ENCODE measurements around the gene CTNS. TPM values are rescaled to one million over a fixed set of nuclear protein-coding genes. Genes with fewer than 3 reads are reported as not detected.
A peak's percentile ranks its signal among the peaks of the same experiment; 100 is the strongest.

CTNS gene
- total RNA-seq, 1 experiment from 2014 or later: 20.4 TPM

- CTCF ChIA-PET: no interaction called here
- intact Hi-C loops (cut with micrococcal nuclease; ENCODE audit: unreplicated experiment) (no loop called here), in situ Hi-C loops (cut with HindIII; ENCODE audit: low pct_unique_long_range_greater_than_20kb, low sequenced_read_pairs) (no loop called here)
- peaks cover 10% of the 10 kb centered on the region; the same call in 1 of the 2 replicates for H3K36me3 ChIP-seq (ENCODE audit: control insufficient read depth, insufficient read depth, low read length)
- H3K27ac ChIP-seq (ENCODE audit: low read length): no peak overlapping the region
- ATAC-seq (no peak), DNase-seq (ENCODE audit: low read depth, low spot score) (no peak)
- H3K4me3 ChIP-seq (ENCODE audit: low read depth in 2 of 2, low read length in 2 of 2): no peak overlapping the region
- H3K9me3 ChIP-seq (ENCODE audit: control insufficient read depth, insufficient read depth, low read depth, low read length): no peaks in the 10 kb centered on the region
- H3K27me3 ChIP-seq (ENCODE audit: control insufficient read depth, insufficient read depth, low read length): no peaks in the 10 kb centered on the region
- no TSS peak for BruUV-seq (replicated peaks)
- H3K4me1 ChIP-seq (ENCODE audit: control insufficient read depth, insufficient read depth, low read length): 0 out of 2 replicates have a peak, but pooled peaks cover 7% of the 10 kb centered on the region
- TF ChIP-seq TCF7L2 (IDR thresholded peaks at IDR 0.05; ENCODE audit: low read depth, low read length): no peak
- no peak for TF ChIP-seq CTCF (IDR thresholded peaks at IDR 0.05)
- TF ChIP-seq SIN3A (IDR thresholded peaks at IDR 0.05; ENCODE audit: borderline replicate concordance, insufficient read depth, low read depth, low read length): no peak
- no peak for TF ChIP-seq POLR2AphosphoS5 (IDR thresholded peaks at IDR 0.05; ENCODE audit: low read depth, low read length)
- TF ChIP-seq REST (IDR thresholded peaks at IDR 0.05; ENCODE audit: insufficient read depth in 1 of 2, low read depth in 2 of 2, low read length in 1 of 2): no peak
- POLR2A ChIA-PET: interaction anchor here (0.5 kb wide), 1 partner anchor 713 kb away, joined by 4 read pairs; no protein-coding TSS in a partner anchor
These were observed 30.0 kb downstream of the CTNS start for GRCh38 chr17:3666516-3666915.

- Histone ChIP-seq H3K27me3 (ENCODE audit: control insufficient read depth, insufficient read depth, low read length) (no peaks in the 10 kb centered on the region), H3K27ac (ENCODE audit: low read length) (peak overlapping the region; percentile 93), H3K9me3 (ENCODE audit: control insufficient read depth, insufficient read depth, low read depth, low read length) (no peaks in the 10 kb centered on the region), H3K4me3 (ENCODE audit: low read depth in 2 of 2, low read length in 2 of 2) (peak overlapping the region; percentile 90 to 92), H3K4me1 (ENCODE audit: control insufficient read depth, insufficient read depth, low read length) (0 out of 2 replicates have a peak, but pooled peaks cover 7% of the 10 kb centered on the region), H3K36me3 (ENCODE audit: control insufficient read depth, insufficient read depth, low read length) (peaks cover 10% of the 10 kb centered on the region; the same call in 1 of the 2 replicates)
- CTCF ChIA-PET: interaction anchor here (0.6 kb wide), 1 partner anchor 160 kb away, joined by 4 read pairs; no protein-coding TSS in a partner anchor
- in situ Hi-C loops (cut with HindIII; ENCODE audit: low pct_unique_long_range_greater_than_20kb, low sequenced_read_pairs): no loop called here
- ATAC-seq (peak; percentile 67), DNase-seq (ENCODE audit: low read depth, low spot score) (no peak)
- intact Hi-C loops (cut with micrococcal nuclease; ENCODE audit: unreplicated experiment): no loop called here
- POLR2A ChIA-PET: no interaction called here
- BruUV-seq (replicated peaks): TSS peak; percentile 62
- no peak for TF ChIP-seq SIN3A (IDR thresholded peaks at IDR 0.05; ENCODE audit: borderline replicate concordance, insufficient read depth, low read depth, low read length)
These were observed 31.1 kb downstream of the CTNS start for GRCh38 chr17:3667366-3668278.

Data from Panc1 (cell line).